Liver (tissue), 9 donors: Measurements from ENCODE around the gene OVCH1. TPM values are rescaled to one million over a fixed set of nuclear protein-coding genes. Genes with fewer than 3 reads are reported as not detected.

ENCODE experiments used
- DNase-seq: peaks from one replicate; pipeline ENCODE4 v3.0.0-alpha.2; 2017; ENCODE audit warnings: low spot score
- H3K27ac ChIP-seq, 2 donors: one replicate each; pipeline ENCODE4 v1.7.0; 2013; ENCODE audit warnings: inconsistent platforms in 2 of 2, low read length in 2 of 2, control low read depth in 1 of 2, low read depth in 1 of 2, mild to moderate bottlenecking in 1 of 2
- H3K27me3 ChIP-seq, 4 donors: one replicate each; pipeline versions ENCODE4 v1.6.1 to v1.7.0; 2013; ENCODE audit warnings: low read length in 3 of 4, inconsistent platforms in 1 of 4, mild to moderate bottlenecking in 1 of 4, moderate library complexity in 1 of 4; ENCODE audit not compliant: control insufficient read depth in 4 of 4, insufficient read depth in 4 of 4
- H3K36me3 ChIP-seq, 4 donors: one replicate each; pipeline versions ENCODE4 v1.6.1 to v1.7.0; 2013; ENCODE audit warnings: low read length in 3 of 4, mild to moderate bottlenecking in 3 of 4, low read depth in 1 of 4, moderate library complexity in 1 of 4; ENCODE audit not compliant: control insufficient read depth in 4 of 4, insufficient read depth in 3 of 4
- H3K4me1 ChIP-seq, 4 donors: one replicate each; pipeline versions ENCODE4 v1.6.1 to v1.7.0; 2013; ENCODE audit warnings: low read length in 3 of 4, mild to moderate bottlenecking in 3 of 4, moderate library complexity in 1 of 4; ENCODE audit not compliant: control insufficient read depth in 4 of 4, insufficient read depth in 4 of 4
- H3K4me3 ChIP-seq, 3 donors: one replicate each; pipeline versions ENCODE4 v1.6.1 to v1.7.0; 2013; ENCODE audit warnings: low read length in 3 of 3, control low read depth in 1 of 3, low read depth in 1 of 3, mild to moderate bottlenecking in 1 of 3
- H3K9ac ChIP-seq, 2 donors: one replicate each; pipeline ENCODE4 v1.7.0; 2013; ENCODE audit warnings: low read length in 2 of 2, mild to moderate bottlenecking in 2 of 2, moderate library complexity in 2 of 2, control low read depth in 1 of 2, low read depth in 1 of 2
- H3K9me3 ChIP-seq, 4 donors: one replicate each; pipeline versions ENCODE4 v1.6.1 to v1.7.0; 2013; ENCODE audit warnings: low read length in 3 of 4; ENCODE audit not compliant: control insufficient read depth in 4 of 4
- ATF3 ChIP-seq: IDR thresholded peaks from 2 replicates; pipeline ENCODE4 v1.6.1; 2016; ENCODE audit warnings: antibody characterized with exemption
- CTCF ChIP-seq: fragments of 150-350 bp; IDR thresholded peaks from 2 replicates; pipeline ENCODE4 v1.5.1; 2017; ENCODE audit warnings: improper control_type of control experiment, low read depth, low read length; ENCODE audit not compliant: missing input control
- EGR1 ChIP-seq, 2 donors: IDR thresholded peaks; 2 replicates each; pipeline ENCODE4 v1.6.1; 2016 to 2018; ENCODE audit warnings: antibody characterized with exemption in 2 of 2, low read depth in 2 of 2
- FOXA1 ChIP-seq: IDR thresholded peaks from 2 replicates; pipeline ENCODE4 v1.6.1; 2016; ENCODE audit warnings: antibody characterized with exemption
- FOXA2 ChIP-seq: IDR thresholded peaks from 2 replicates; pipeline ENCODE4 v1.6.1; 2016; ENCODE audit warnings: antibody characterized with exemption
- GABPA ChIP-seq, 2 donors: IDR thresholded peaks in 1 of 2; conservative IDR thresholded peaks in 1 of 2; 2 replicates each; pipeline ENCODE4 v1.6.1; 2016; ENCODE audit warnings: antibody characterized with exemption in 2 of 2, mild to moderate bottlenecking in 1 of 2, moderate library complexity in 1 of 2
- HNF4A ChIP-seq, 2 donors: conservative IDR thresholded peaks; 2 replicates each; pipeline ENCODE4 v1.6.1; 2016; ENCODE audit warnings: antibody characterized with exemption in 2 of 2, mild to moderate bottlenecking in 2 of 2
- HNF4G ChIP-seq: IDR thresholded peaks from 2 replicates; pipeline ENCODE4 v1.6.1; 2016; ENCODE audit warnings: antibody characterized with exemption
- MAX ChIP-seq: IDR thresholded peaks from 2 replicates; pipeline ENCODE4 v1.6.1; 2016; ENCODE audit warnings: antibody characterized with exemption
- NR2F2 ChIP-seq: IDR thresholded peaks from 2 replicates; pipeline ENCODE4 v1.6.1; 2016; ENCODE audit warnings: antibody characterized with exemption
- REST ChIP-seq: IDR thresholded peaks from 2 replicates; pipeline ENCODE4 v1.6.1; 2016; ENCODE audit warnings: antibody characterized with exemption, mild to moderate bottlenecking
- RXRA ChIP-seq, 2 donors: IDR thresholded peaks; 2 replicates each; pipeline ENCODE4 v1.6.1; 2017 to 2018; ENCODE audit warnings: antibody characterized with exemption in 2 of 2, mild to moderate bottlenecking in 1 of 2
- SP1 ChIP-seq: IDR thresholded peaks from 2 replicates; pipeline ENCODE4 v1.6.1; 2018; ENCODE audit warnings: antibody characterized with exemption, mild to moderate bottlenecking
- TAF1 ChIP-seq: conservative IDR thresholded peaks from 2 replicates; pipeline ENCODE4 v1.6.1; 2016; ENCODE audit warnings: antibody characterized with exemption, mild to moderate bottlenecking
- YY1 ChIP-seq: IDR thresholded peaks from 2 replicates; pipeline ENCODE4 v1.6.1; 2016; ENCODE audit warnings: antibody characterized with exemption, mild to moderate bottlenecking
- ZBTB33 ChIP-seq: IDR thresholded peaks from 2 replicates; pipeline ENCODE4 v1.6.1; 2016; ENCODE audit warnings: antibody characterized with exemption
- WGBS: extraction: QIAGEN DNeasy Blood & Tissue Kit; methylation state at CpG from one replicate; pipeline ENCODE4 v1.1.7; 2013; 5-methylcytosine and 5-hydroxymethylcytosine counted together
- polyA plus RNA-seq, 2 donors: library from polyadenylated mRNA; stranded (reverse) in 1 of 2; unstranded in 1 of 2; fragments of 200-250 nt in 1 of 2; fragments of >200 nt in 1 of 2; fragmentation: Nextera tagmentation in 1 of 2; extraction: Ambion mirVana in 1 of 2; gene quantifications; one replicate each; pipeline versions ENCODE4 v1.2.1 to v1.2.3, GENCODE V29; 2013 to 2015
- total RNA-seq, 2 donors: library from RNA; depleted of rRNA; stranded (reverse); fragments of >200 nt; gene quantifications; one replicate each; pipeline ENCODE4 v1.2.3, GENCODE V29; 2014
- donor health status: healthy.
- donor health status: healthy.
- donor health status: healthy.
- donor health status: healthy.
- donor health status: healthy.

The OVCH1 gene
- total and polyA plus RNA-seq, 4 donors: 0.08 TPM; not detected in 3

GRCh38 chr12:29451888-29452287 lies 45.6 kb downstream of the OVCH1 start:
- Histone ChIP-seq H3K4me1 (peaks cover 0 to 4% (median 0%) of the 10 kb centered on the region in 4 donors), H3K9ac (no peak overlapping the region), H3K9me3 (no peaks in the 10 kb centered on the region), H3K27ac (no peak overlapping the region), H3K27me3 (no peaks in the 10 kb centered on the region), H3K36me3 (no peaks in the 10 kb centered on the region), H3K4me3 (no peak overlapping the region)
- peak; percentile 55 to 71 for TF ChIP-seq HNF4A (conservative IDR thresholded peaks at IDR 0.05)
- TF ChIP-seq HNF4G: peak; percentile 18
- no peak for TF ChIP-seq SP1
- no peak for DNase-seq
- WGBS: 39% methylated on average over 2 of the region's 2 CpGs

- Histone ChIP-seq H3K27me3 (no peaks in the 10 kb centered on the region), H3K4me1 (peaks cover 0 to 8% (median 0%) of the 10 kb centered on the region in 4 donors), H3K4me3 (no peak overlapping the region), H3K9ac (no peak overlapping the region), H3K9me3 (no peaks in the 10 kb centered on the region), H3K27ac (no peak overlapping the region), H3K36me3 (no peaks in the 10 kb centered on the region)
- WGBS: 88% methylated on average over 4 of the region's 4 CpGs
- no peak for TF ChIP-seq FOXA1
- TF ChIP-seq HNF4G: no peak
- no peak for TF ChIP-seq ZBTB33
- TF ChIP-seq RXRA (IDR thresholded peaks at IDR 0.05): no peak
- no peak for TF ChIP-seq ATF3
- no peak for TF ChIP-seq FOXA2
- no peak for TF ChIP-seq YY1
- no peak for TF ChIP-seq NR2F2
- no peak for TF ChIP-seq HNF4A (conservative IDR thresholded peaks at IDR 0.05)
- TF ChIP-seq MAX: no peak
- no peak for TF ChIP-seq EGR1 (IDR thresholded peaks at IDR 0.05; ENCODE audit: low read depth in 2 of 2)
- no peak for DNase-seq
These were observed 49.3 kb downstream of the OVCH1 start for GRCh38 chr12:29448157-29448556.

- H3K36me3 ChIP-seq: no peaks in the 10 kb centered on the region
- WGBS: 47% methylated on average over 2 of the region's 2 CpGs
- H3K9ac ChIP-seq: no peak overlapping the region
- H3K9me3 ChIP-seq: no peaks in the 10 kb centered on the region
- no peak overlapping the region for H3K4me3 ChIP-seq
- H3K4me1 ChIP-seq: peaks cover 0 to 8% (median 0%) of the 10 kb centered on the region in 4 donors
- DNase-seq: no peak
- no peaks in the 10 kb centered on the region for H3K27me3 ChIP-seq
- no peak overlapping the region for H3K27ac ChIP-seq
- no peak for TF ChIP-seq CTCF
- TF ChIP-seq YY1: no peak
- TF ChIP-seq TAF1: no peak
- no peak for TF ChIP-seq EGR1 (IDR thresholded peaks at IDR 0.05; ENCODE audit: low read depth in 2 of 2)
- TF ChIP-seq GABPA (IDR thresholded peaks at IDR 0.05 in 1 of 2, conservative IDR thresholded peaks at IDR 0.05 in 1 of 2): no peak
- no peak for TF ChIP-seq SP1
- TF ChIP-seq FOXA2: no peak
- no peak for TF ChIP-seq NR2F2
- no peak for TF ChIP-seq RXRA (IDR thresholded peaks at IDR 0.05)
- TF ChIP-seq REST: no peak
- no peak for TF ChIP-seq MAX
- TF ChIP-seq HNF4G: no peak
- no peak for TF ChIP-seq ZBTB33
These were observed 50.1 kb downstream of the OVCH1 start for GRCh38 chr12:29447285-29447975.
